Measurements from ENCODE around the gene DDX10. TPM values are rescaled to one million over a fixed set of nuclear protein-coding genes. Genes with fewer than 3 reads are reported as not detected.

The DDX10 gene
- total and polyA plus RNA-seq, 4 donors, result 8.0 to 11.8 (median 9.0) TPM

DNA sequence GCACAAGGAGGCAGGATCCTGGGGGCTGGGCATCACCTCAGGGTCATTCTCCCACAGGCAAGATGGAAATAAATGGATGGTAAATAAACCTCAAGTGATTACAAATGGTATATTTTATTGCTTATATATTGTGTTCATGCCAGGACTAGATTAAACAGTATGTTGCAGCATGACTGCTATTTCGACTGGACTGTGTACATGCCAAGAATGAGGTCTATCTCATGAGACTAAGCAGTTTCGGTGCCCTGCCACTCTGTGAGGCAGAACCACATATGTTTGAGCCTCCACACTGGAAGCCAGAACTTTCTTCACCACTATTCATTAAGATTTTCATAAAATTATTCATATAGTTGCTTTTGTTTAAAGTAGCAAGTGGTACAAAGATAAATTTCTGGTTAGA lies 140.2 kb downstream of the DDX10 start:
- H3K4me3 ChIP-seq (ENCODE audit: low read depth in 1 of 3, low read length in 3 of 3), result no peak overlapping the region
- H3K27ac ChIP-seq (ENCODE audit: low read depth in 1 of 2, low read length in 2 of 2), result no peak overlapping the region
- no peak overlapping the region for H3K9ac ChIP-seq (ENCODE audit: low read depth in 1 of 2, low read length in 2 of 2)
- no peaks in the 10 kb centered on the region for H3K4me1 ChIP-seq (ENCODE audit: control insufficient read depth in 4 of 4, insufficient read depth in 4 of 4, low read length in 3 of 4)
- H3K9me3 ChIP-seq (ENCODE audit: control insufficient read depth in 4 of 4, low read length in 3 of 4), result no peaks in the 10 kb centered on the region
- H3K27me3 ChIP-seq (ENCODE audit: control insufficient read depth in 4 of 4, insufficient read depth in 4 of 4, low read length in 3 of 4), result no peaks in the 10 kb centered on the region
- peaks cover 0 to 2% (median 0%) of the 10 kb centered on the region in 4 donors for H3K36me3 ChIP-seq (ENCODE audit: control insufficient read depth in 4 of 4, insufficient read depth in 3 of 4, low read depth in 1 of 4, low read length in 3 of 4)
- DNase-seq (ENCODE audit: low spot score), result no peak
- TF ChIP-seq EGR1 (IDR thresholded peaks at IDR 0.05; ENCODE audit: low read depth in 2 of 2) (no peak), RAD21 (IDR thresholded peaks at IDR 0.05) (no peak), FOXA1 (IDR thresholded peaks at IDR 0.05) (no peak), JUND (IDR thresholded peaks at IDR 0.05) (no peak), ZBTB33 (IDR thresholded peaks at IDR 0.05) (no peak), ATF3 (IDR thresholded peaks at IDR 0.05) (no peak), YY1 (IDR thresholded peaks at IDR 0.05) (no peak), FOXA2 (IDR thresholded peaks at IDR 0.05) (no peak), SP1 (IDR thresholded peaks at IDR 0.05) (no peak), HNF4G (IDR thresholded peaks at IDR 0.05) (no peak), RXRA (IDR thresholded peaks at IDR 0.05) (no peak), REST (IDR thresholded peaks at IDR 0.05) (no peak), GABPA (IDR thresholded peaks at IDR 0.05 in 1 of 2, conservative IDR thresholded peaks at IDR 0.05 in 1 of 2) (no peak), HNF4A (conservative IDR thresholded peaks at IDR 0.05) (no peak), NR2F2 (IDR thresholded peaks at IDR 0.05) (no peak), MAX (IDR thresholded peaks at IDR 0.05) (no peak), TAF1 (conservative IDR thresholded peaks at IDR 0.05) (no peak)
- TF ChIP-seq, protein P1, sequence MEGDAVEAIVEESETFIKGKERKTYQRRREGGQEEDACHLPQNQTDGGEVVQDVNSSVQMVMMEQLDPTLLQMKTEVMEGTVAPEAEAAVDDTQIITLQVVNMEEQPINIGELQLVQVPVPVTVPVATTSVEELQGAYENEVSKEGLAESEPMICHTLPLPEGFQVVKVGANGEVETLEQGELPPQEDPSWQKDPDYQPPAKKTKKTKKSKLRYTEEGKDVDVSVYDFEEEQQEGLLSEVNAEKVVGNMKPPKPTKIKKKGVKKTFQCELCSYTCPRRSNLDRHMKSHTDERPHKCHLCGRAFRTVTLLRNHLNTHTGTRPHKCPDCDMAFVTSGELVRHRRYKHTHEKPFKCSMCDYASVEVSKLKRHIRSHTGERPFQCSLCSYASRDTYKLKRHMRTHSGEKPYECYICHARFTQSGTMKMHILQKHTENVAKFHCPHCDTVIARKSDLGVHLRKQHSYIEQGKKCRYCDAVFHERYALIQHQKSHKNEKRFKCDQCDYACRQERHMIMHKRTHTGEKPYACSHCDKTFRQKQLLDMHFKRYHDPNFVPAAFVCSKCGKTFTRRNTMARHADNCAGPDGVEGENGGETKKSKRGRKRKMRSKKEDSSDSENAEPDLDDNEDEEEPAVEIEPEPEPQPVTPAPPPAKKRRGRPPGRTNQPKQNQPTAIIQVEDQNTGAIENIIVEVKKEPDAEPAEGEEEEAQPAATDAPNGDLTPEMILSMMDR (IDR thresholded peaks at IDR 0.05; ENCODE audit: low read depth, low read length, missing input control), result no peak
- WGBS, result 90% methylated on average over 2 of the region's 2 CpGs
